SK-N-SH (cell line): Measurements from ENCODE around the gene ZNF580. TPM values are rescaled to one million over a fixed set of nuclear protein-coding genes. Genes with fewer than 3 reads are reported as not detected.
A peak's percentile ranks its signal among the peaks of the same experiment; 100 is the strongest.

Experiments
- CTCF ChIA-PET: fragments of 300-600, 350-600 bp; formaldehyde crosslinking; extraction: SDS; loops from one replicate; lab custom pipeline; 2021; lab: Yijun Ruan, JAX
- POLR2A ChIA-PET: fragments of 350-600 bp; sonication (Branson Sonifier 250); formaldehyde crosslinking; extraction: SDS; loops from one replicate; lab custom pipeline; 2020; ENCODE audit warnings: antibody characterized with exemption, inconsistent platforms; lab: Yijun Ruan, JAX
- DNase-seq: peaks from one replicate; pipeline ENCODE4 v3.0.0; 2012
- H2AFZ ChIP-seq: fragments of 200-600 bp; sonication (generic); 2 replicates; pipeline ENCODE4 v1.8.1; 2016; ENCODE audit warnings: antibody characterized with exemption, mild to moderate bottlenecking, low read depth
- H3F3A ChIP-seq: fragments of 200-600 bp; sonication (generic); replicated peaks from 2 replicates; pipeline ENCODE3; 2016; ENCODE audit warnings: antibody characterized with exemption, mild to moderate bottlenecking; ENCODE audit not compliant: insufficient read depth
- H3K27ac ChIP-seq, 2 experiments: fragments of 200-500 bp in 1 of 2; fragments of 200-600 bp in 1 of 2; sonication (Bioruptor generic) in 1 of 2; sonication (generic), shearing (Covaris generic) in 1 of 2; 2 replicates each; pipeline versions ENCODE4 v1.5.1 to v1.6.1; 2014 to 2016; ENCODE audit warnings: low read depth in 2 of 2, inconsistent platforms in 1 of 2, low read length in 1 of 2, mild to moderate bottlenecking in 1 of 2, mixed read lengths in 1 of 2
- H3K27me3 ChIP-seq: fragments of 200-600 bp; sonication (generic), shearing (Covaris generic); 2 replicates; pipeline ENCODE4 v1.6.1; 2016; ENCODE audit warnings: mixed run types; ENCODE audit not compliant: insufficient read depth
- H3K36me3 ChIP-seq, 2 experiments: fragments of 200-500 bp in 1 of 2; fragments of 200-600 bp in 1 of 2; sonication (Bioruptor generic) in 1 of 2; sonication (generic) in 1 of 2; replicated peaks in 1 of 2; 2 replicates each; pipeline versions ENCODE3 to v1.5.1; 2014 to 2016; ENCODE audit warnings: low read length in 1 of 2, mild to moderate bottlenecking in 1 of 2; ENCODE audit not compliant: insufficient read depth in 2 of 2, control insufficient read depth in 1 of 2
- H3K4me1 ChIP-seq, 2 experiments: fragments of 200-500 bp in 1 of 2; fragments of 200-600 bp in 1 of 2; sonication (Bioruptor generic) in 1 of 2; sonication (generic), shearing (Covaris generic) in 1 of 2; 2 replicates each; pipeline versions ENCODE4 v1.5.1 to v1.6.1; 2014 to 2016; ENCODE audit warnings: low read depth in 1 of 2, low read length in 1 of 2, mixed run types in 1 of 2; ENCODE audit not compliant: insufficient read depth in 2 of 2, control insufficient read depth in 1 of 2
- H3K4me2 ChIP-seq: fragments of 200-600 bp; sonication (generic), shearing (Covaris generic); 2 replicates; pipeline ENCODE4 v1.6.1; 2017; ENCODE audit warnings: mixed run types
- H3K4me3 ChIP-seq, 2 experiments: fragments of 200-500 bp in 1 of 2; fragments of 200-600 bp in 1 of 2; sonication (Bioruptor generic) in 1 of 2; sonication (generic), shearing (Covaris generic) in 1 of 2; 2 replicates each; pipeline versions ENCODE4 v1.5.1 to v1.8.1; 2014 to 2016; ENCODE audit warnings: low read depth in 2 of 2, inconsistent platforms in 1 of 2, low read length in 1 of 2, mild to moderate bottlenecking in 1 of 2, mixed read lengths in 1 of 2, moderate library complexity in 1 of 2
- H3K79me2 ChIP-seq: fragments of 200-600 bp; sonication (generic); 2 replicates; pipeline ENCODE4 v1.8.1; 2017; ENCODE audit warnings: mild to moderate bottlenecking; ENCODE audit not compliant: insufficient read depth
- H3K9ac ChIP-seq: fragments of 200-600 bp; sonication (generic); 2 replicates; pipeline ENCODE4 v1.6.1; 2017; ENCODE audit warnings: mixed run types
- H3K9me2 ChIP-seq: fragments of 200-600 bp; sonication (generic); 2 replicates; pipeline ENCODE4 v1.6.1; 2017; ENCODE audit warnings: mixed run types
- H3K9me3 ChIP-seq: fragments of 200-600 bp; sonication (generic); 2 replicates; pipeline ENCODE4 v1.6.1; 2017; ENCODE audit warnings: mixed run types, mild to moderate bottlenecking, moderate library complexity
- H4K20me1 ChIP-seq: fragments of 200-600 bp; sonication (generic); 2 replicates; pipeline ENCODE4 v1.6.1; 2017; ENCODE audit warnings: mild to moderate bottlenecking, mixed run types; ENCODE audit not compliant: insufficient read depth
- GABPA ChIP-seq: IDR thresholded peaks from 2 replicates; pipeline ENCODE4 v1.4.0; 2012; ENCODE audit warnings: low read depth, mild to moderate bottlenecking
- JUND ChIP-seq: IDR thresholded peaks from 2 replicates; pipeline ENCODE4 v1.4.0; 2012
- PBX3 ChIP-seq: IDR thresholded peaks from 2 replicates; pipeline ENCODE4; 2012
- POLR2AphosphoS5 ChIP-seq: IDR thresholded peaks from 2 replicates; pipeline ENCODE4 v1.6.1; 2012; ENCODE audit warnings: low read depth, low read length
- RCOR1 ChIP-seq: fragments of 150-350 bp; IDR thresholded peaks from 2 replicates; pipeline ENCODE4 v1.6.1; 2017; ENCODE audit warnings: antibody characterized with exemption, low read length
- RXRA ChIP-seq: IDR thresholded peaks from 2 replicates; pipeline ENCODE4 v1.4.0; 2012; ENCODE audit warnings: low read depth, mild to moderate bottlenecking, borderline replicate concordance
- WGBS: methylation state at CpG from one replicate; pipeline ENCODE4 v1.1.6; 2017; ENCODE audit warnings: low lambda C conversion rate; 5-methylcytosine and 5-hydroxymethylcytosine counted together
- polyA plus RNA-seq, 3 experiments: library from polyadenylated mRNA; depleted of rRNA; stranded (reverse); fragments of >200 nt; gene quantifications; 2 replicates each; pipeline ENCODE4 v1.2.3, GENCODE V29; 2012

The ZNF580 gene
- polyA plus RNA-seq, 1 of the 3 experiments (the other 2 are of a cell fraction) = 21.9 TPM

DNA sequence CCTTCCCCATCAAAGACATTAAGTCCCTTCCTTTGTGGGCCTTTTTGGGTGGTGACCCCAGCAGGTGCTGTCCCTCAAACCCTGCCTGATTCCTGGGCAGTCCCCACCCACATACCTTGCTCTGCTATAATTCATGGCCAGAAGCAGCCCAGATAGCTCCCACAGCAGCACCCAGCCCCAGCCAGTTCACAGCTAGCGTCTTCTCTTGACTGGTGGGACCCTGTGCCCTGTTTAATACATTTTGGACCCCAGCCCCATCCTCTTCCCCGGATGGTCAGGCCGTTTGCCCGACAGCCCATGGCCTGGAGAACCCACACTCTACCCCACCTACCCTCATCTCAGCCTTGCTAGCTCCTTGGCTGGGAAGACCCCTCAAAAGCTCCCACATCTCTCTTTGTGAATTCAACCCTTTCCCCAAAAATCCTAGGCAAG lies 9.3 kb downstream of the ZNF580 start:
- CTCF ChIA-PET = interaction anchor here (1.5 to 4.5 kb wide), 2 partner anchors 18 to 146 kb away, joined by 3 to 30 read pairs; no protein-coding TSS in a partner anchor
- no peaks in the 10 kb centered on the region for H3K27me3 ChIP-seq

DNA sequence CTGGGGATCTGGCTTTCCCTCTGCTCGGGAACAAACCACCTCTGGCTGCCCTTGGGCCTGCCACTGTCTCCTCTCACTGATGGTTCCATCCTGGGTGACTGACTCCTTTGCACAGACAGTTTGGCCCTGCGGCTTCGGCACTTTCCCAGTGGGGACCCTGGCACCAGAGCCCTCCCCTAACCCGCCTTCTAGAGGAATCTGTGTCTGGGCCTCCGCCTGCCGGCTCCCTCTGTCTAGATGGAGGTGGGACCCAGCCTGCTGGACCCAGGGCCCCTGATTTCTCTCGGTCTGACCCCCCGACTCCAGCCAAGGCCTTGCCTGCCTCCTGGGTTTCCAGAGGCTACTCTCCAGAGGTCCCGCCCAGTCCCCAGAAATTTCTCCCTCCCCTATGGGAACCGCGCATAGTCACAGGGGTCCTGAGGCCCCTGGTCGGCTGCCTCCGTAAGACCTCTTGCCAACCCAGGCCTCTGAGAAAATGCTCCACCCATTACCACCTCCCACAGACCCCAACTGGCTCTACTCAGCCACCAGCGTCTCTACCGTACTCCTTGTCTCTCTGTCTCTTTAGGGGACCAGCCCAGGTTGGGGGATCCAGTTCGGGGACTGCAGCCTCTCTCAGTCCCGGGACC lies 9.9 kb downstream of the ZNF580 start:
- Histone ChIP-seq H3K9ac (no peak overlapping the region), H3K9me2 (no peaks in the 10 kb centered on the region), H2AFZ (no peak overlapping the region), H3K79me2 (peaks cover 21% of the 10 kb centered on the region), H3K4me3 (no peak overlapping the region), H3F3A (peaks cover 18% of the 10 kb centered on the region), H3K27me3 (no peaks in the 10 kb centered on the region), H4K20me1 (peaks cover 3% of the 10 kb centered on the region), H3K9me3 (no peaks in the 10 kb centered on the region), H3K36me3 (peaks cover 1 to 18% of the 10 kb centered on the region in 2 experiments), H3K4me1 (peaks cover 5 to 21% of the 10 kb centered on the region in 2 experiments; a peak in 2 of 4 replicates), H3K27ac (no peak overlapping the region; a peak in 1 of 4 replicates), H3K4me2 (no peak overlapping the region)
- DNase-seq = peak; percentile 3
- ChIA-PET POLR2A (no interaction called here), CTCF (interaction anchor here (4.5 kb wide), 1 partner anchor 18 kb away, joined by 30 read pairs; no protein-coding TSS in a partner anchor)
- no peak for TF ChIP-seq POLR2AphosphoS5
- TF ChIP-seq RXRA = no peak
- no peak for TF ChIP-seq PBX3
- WGBS = 89% methylated on average over 8 of the region's 17 CpGs

More for the DNA sequence above, 9.3 kb downstream of the ZNF580 start:
- Histone ChIP-seq H3K4me1 (peaks cover 5 to 24% of the 10 kb centered on the region in 2 experiments; a peak in 2 of 4 replicates), H3F3A (peaks cover 15% of the 10 kb centered on the region), H3K9ac (no peak overlapping the region), H3K4me2 (no peak overlapping the region), H3K36me3 (peaks cover under 1 to 24% of the 10 kb centered on the region in 2 experiments), H2AFZ (no peak overlapping the region), H3K4me3 (no peak overlapping the region), H3K27ac (no peak overlapping the region), H3K9me3 (no peaks in the 10 kb centered on the region), H4K20me1 (no peaks in the 10 kb centered on the region), H3K9me2 (no peaks in the 10 kb centered on the region), H3K79me2 (peaks cover 21% of the 10 kb centered on the region; the same call in 1 of the 2 replicates)
- no peak for DNase-seq
- WGBS = 98% methylated on average over 4 of the region's 4 CpGs
- POLR2A ChIA-PET = interaction anchor here (0.9 kb wide), 1 partner anchor 14 kb away, joined by 3 read pairs; no protein-coding TSS in a partner anchor
- no peak for TF ChIP-seq JUND

DNA sequence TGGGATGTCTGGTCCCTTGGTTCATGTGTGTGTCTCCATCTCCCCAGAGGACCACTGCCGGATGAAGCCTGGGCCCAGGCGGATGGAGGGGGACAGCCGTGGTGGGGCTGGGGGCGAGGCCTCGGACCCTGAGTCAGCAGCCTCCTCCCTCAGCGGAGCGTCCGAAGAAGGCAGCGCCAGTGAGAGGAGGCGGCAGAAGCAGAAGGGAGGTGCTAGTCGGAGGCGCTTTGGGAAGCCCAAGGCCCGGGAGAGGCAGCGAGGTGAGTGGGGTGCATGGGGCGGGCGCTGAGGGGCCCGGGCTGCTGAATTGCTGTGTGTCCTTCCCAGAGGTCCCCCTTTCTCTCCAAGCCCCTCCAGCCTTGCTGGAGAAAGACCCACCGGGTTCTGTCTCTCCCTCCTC lies 10.4 kb downstream of the ZNF580 start:
- H3K4me3 ChIP-seq = no peak overlapping the region
- POLR2A ChIA-PET = no interaction called here
- H3K9me3 ChIP-seq = no peaks in the 10 kb centered on the region
- H3F3A ChIP-seq = peaks cover 16% of the 10 kb centered on the region
- 85% methylated on average over 18 of the region's 18 CpGs for WGBS
- DNase-seq = no peak
- H3K4me2 ChIP-seq = no peak overlapping the region
- H3K9ac ChIP-seq = no peak overlapping the region
- no peaks in the 10 kb centered on the region for H3K9me2 ChIP-seq
- peaks cover 6 to 18% of the 10 kb centered on the region in 2 experiments for H3K36me3 ChIP-seq
- CTCF ChIA-PET = no interaction called here
- peaks cover 9% of the 10 kb centered on the region for H4K20me1 ChIP-seq
- H3K27me3 ChIP-seq = no peaks in the 10 kb centered on the region
- peaks cover 5 to 21% of the 10 kb centered on the region in 2 experiments; a peak in 2 of 4 replicates for H3K4me1 ChIP-seq
- no peak overlapping the region; a peak in 1 of 4 replicates for H3K27ac ChIP-seq
- H3K79me2 ChIP-seq = peaks cover 21% of the 10 kb centered on the region
- no peak for TF ChIP-seq PBX3
- TF ChIP-seq GABPA = no peak
- TF ChIP-seq RCOR1 = no peak
- H2AFZ ChIP-seq = no peak overlapping the region
